ENCODE measurements around the gene SRC.

DNA sequence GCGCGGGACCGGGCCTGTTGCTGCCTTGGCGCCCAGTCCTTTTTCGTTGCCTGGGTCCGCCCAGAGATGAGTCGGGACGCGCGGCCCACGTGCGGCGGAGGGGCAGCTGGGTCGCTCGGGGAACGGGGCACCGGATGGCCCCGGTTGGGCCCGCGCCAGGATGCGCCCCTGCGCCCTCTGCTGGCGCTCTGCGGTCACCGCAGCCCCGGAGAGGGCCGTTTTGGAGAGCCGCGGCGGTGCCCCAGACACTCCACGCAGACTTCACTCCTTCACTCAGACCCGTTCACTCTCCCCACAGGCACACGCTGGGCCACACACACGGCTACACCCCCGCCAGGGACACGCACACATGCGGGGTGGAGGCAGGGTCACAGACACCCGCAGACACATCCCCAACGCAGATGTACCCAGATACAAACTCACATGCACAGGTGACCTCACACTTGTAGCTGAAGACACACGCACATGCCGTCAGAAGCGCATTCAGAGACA is 38.8 kb downstream of the SRC start:
- TF ChIP-seq POLR2A (IDR thresholded peaks at IDR 0.05) (no peak), CTCF (IDR thresholded peaks at IDR 0.05) (peak; percentile 65 to 84 (median 82))

Measured in body of pancreas (tissue), 4 donors.